ENCODE data around the gene ACOXL.
A peak's percentile ranks its signal among the peaks of the same experiment; 100 is the strongest.

GRCh38 chr2:111116843-111117597 is 384.6 kb downstream of the ACOXL start:
- peak; percentile 83 to 90 (median 89) for TF ChIP-seq CTCF (IDR thresholded peaks at IDR 0.05)
- TF ChIP-seq POLR2A (IDR thresholded peaks at IDR 0.05): no peak

Measured in right lobe of liver (tissue), 4 donors.